K562 (cell line): ENCODE results near the gene IL23A. TPM values are rescaled to one million over a fixed set of nuclear protein-coding genes. Genes with fewer than 3 reads are reported as not detected.

Source experiments
- ATF3 ChIP-seq, 2 experiments: fragments of 450-650 bp in 1 of 2; sonication (generic) in 1 of 2; formaldehyde crosslinking in 1 of 2; IDR thresholded peaks in 1 of 2; conservative IDR thresholded peaks in 1 of 2; 2 replicates each; pipeline versions ENCODE4 v1.6.1 to v1.8.1; 2016 to 2023; ENCODE audit warnings: mild to moderate bottlenecking in 2 of 2, moderate library complexity in 2 of 2, inconsistent platforms in 1 of 2, missing genetic modification reagents in 1 of 2
- BRD9 ChIP-seq: fragments of 450-650 bp; IDR thresholded peaks from 2 replicates; pipeline ENCODE4 v1.6.1; 2018; ENCODE audit warnings: low read depth; ENCODE audit not compliant: partially characterized antibody
- CREB3 ChIP-seq: fragments of 450-650 bp; conservative IDR thresholded peaks from 2 replicates; pipeline ENCODE4 v1.6.1; 2016; ENCODE audit warnings: missing genetic modification characterization, low read depth, mild to moderate bottlenecking, missing compliant biosample characterization, moderate library complexity
- EP300 ChIP-seq: IDR thresholded peaks from 2 replicates; pipeline ENCODE4 v1.6.1; 2012; ENCODE audit warnings: low read length, improper control_type of control experiment
- HINFP ChIP-seq: fragments of 450-650 bp; conservative IDR thresholded peaks from 2 replicates; pipeline ENCODE4 v1.6.1; 2016; ENCODE audit warnings: missing genetic modification characterization, low read depth, mild to moderate bottlenecking, control low read depth, missing compliant biosample characterization
- JUN ChIP-seq, 2 experiments: sonication (generic) in 1 of 2; formaldehyde crosslinking in 1 of 2; IDR thresholded peaks; 2 replicates each; pipeline versions ENCODE4 v1.6.1 to v1.8.0; 2012 to 2022; ENCODE audit warnings: borderline replicate concordance in 2 of 2, mild to moderate bottlenecking in 2 of 2, improper control_type of control experiment in 1 of 2, low read depth in 1 of 2, low read length in 1 of 2, missing genetic modification reagents in 1 of 2
- JUNB ChIP-seq: fragments of 450-650 bp; formaldehyde crosslinking; conservative IDR thresholded peaks from 2 replicates; pipeline ENCODE4 v1.4.0; 2020; ENCODE audit warnings: mild to moderate bottlenecking
- MAFG ChIP-seq: fragments of 450-650 bp; conservative IDR thresholded peaks from 2 replicates; pipeline ENCODE4 v1.6.1; 2016; ENCODE audit warnings: missing genetic modification characterization, missing compliant biosample characterization
- MTA2 ChIP-seq: fragments of 450-650 bp; IDR thresholded peaks from 2 replicates; pipeline ENCODE4 v1.6.1; 2016; ENCODE audit warnings: low read depth
- SFPQ ChIP-seq: fragments of 200-400 bp; formaldehyde crosslinking; IDR thresholded peaks from 2 replicates; pipeline ENCODE4 v1.6.1; 2017; ENCODE audit warnings: mild to moderate bottlenecking, low read depth, low read length, moderate library complexity
- TEAD4 ChIP-seq, 2 experiments: sonication (generic) in 1 of 2; formaldehyde crosslinking in 1 of 2; IDR thresholded peaks; 2 replicates each; pipeline versions ENCODE4 v1.6.1 to v1.8.0; 2012 to 2022; ENCODE audit warnings: borderline replicate concordance in 1 of 2, inconsistent platforms in 1 of 2, low read length in 1 of 2, mild to moderate bottlenecking in 1 of 2, missing genetic modification reagents in 1 of 2
- ZBTB7A ChIP-seq: IDR thresholded peaks from 2 replicates; pipeline ENCODE4 v1.6.1; 2011; ENCODE audit warnings: low read depth, mild to moderate bottlenecking, low read length, moderate library complexity, borderline replicate concordance; ENCODE audit not compliant: control insufficient read depth
- ZMIZ1 ChIP-seq, 2 experiments: fragments of 150-350 bp in 1 of 2; IDR thresholded peaks; 2 replicates each; pipeline ENCODE4 v1.6.1; 2012 to 2016; ENCODE audit warnings: low read depth in 2 of 2, low read length in 2 of 2, mild to moderate bottlenecking in 1 of 2, moderate library complexity in 1 of 2
- ZNF217 ChIP-seq: sonication (generic); formaldehyde crosslinking; IDR thresholded peaks from 2 replicates; pipeline ENCODE4 v1.8.0; 2022; ENCODE audit warnings: mild to moderate bottlenecking, missing genetic modification reagents
- ZSCAN29 ChIP-seq: fragments of 450-650 bp; IDR thresholded peaks from 2 replicates; pipeline ENCODE4 v1.6.1; 2017
- polyA plus RNA-seq, 8 experiments: library from polyadenylated mRNA; depleted of rRNA in 4 of 8; stranded (reverse) in 5 of 8; unstranded in 3 of 8; fragments of >200 nt; fragmentation: Nextera tagmentation in 2 of 8; fragmentation: Illumina TruSeq in 1 of 8; extraction: Ambion mirVana in 2 of 8; extraction: Trizol in 1 of 8; gene quantifications; 2 replicates each; pipeline versions ENCODE4 v1.2.1 to v1.2.3, GENCODE V29; 2011 to 2014; ENCODE audit warnings: inconsistent platforms in 1 of 8, missing spikeins in 1 of 8
- total RNA-seq, 7 experiments: library from RNA; depleted of rRNA in 6 of 7; stranded (reverse); fragments of >200 nt in 6 of 7; fragmentation: Illumina TruSeq in 2 of 7; extraction: Trizol in 2 of 7; gene quantifications; 2 replicates each; pipeline versions ENCODE4 v1.2.1 to v1.2.3, GENCODE V29; 2011 to 2021; ENCODE audit warnings: low replicate concordance in 1 of 7

The IL23A gene
- total and polyA plus RNA-seq, 9 of the 15 experiments (the other 6 are each of a cell fraction or from before 2014, with no cell fraction given), result 4.4 to 37.2 (median 9.6) TPM

GRCh38 chr12:56377310-56377988 is 38.8 kb downstream of the IL23A start (continued):
- TF ChIP-seq CREB3 (tag), result peak; percentile 25; the same call in 1 of the 2 replicates
- TF ChIP-seq MAFG (tag), result peak; percentile 92
- TF ChIP-seq ZBTB7A, result peak; percentile 87; the same call in 1 of the 2 replicates
- peak; percentile 83 for TF ChIP-seq TEAD4 (IDR thresholded peaks at IDR 0.05; ENCODE audit: low read length)
- no peak for TF ChIP-seq TEAD4 (CRISPR knock-in tag; IDR thresholded peaks at IDR 0.05; ENCODE audit: borderline replicate concordance)
- 0 out of 2 replicates have a peak, but pooled peaks have one; percentile 3 for TF ChIP-seq HINFP
- no peak for TF ChIP-seq ZNF217 (CRISPR knock-in tag)
- TF ChIP-seq SFPQ, result no peak
- TF ChIP-seq JUN (IDR thresholded peaks at IDR 0.05; ENCODE audit: borderline replicate concordance, low read depth, low read length), result peak; percentile 56; the same call in 1 of the 2 replicates
- no peak for TF ChIP-seq JUN (CRISPR knock-in tag; IDR thresholded peaks at IDR 0.05; ENCODE audit: borderline replicate concordance)
- TF ChIP-seq BRD9, result peak; percentile 90
- TF ChIP-seq ATF3 (IDR thresholded peaks at IDR 0.05), result peak; percentile 78
- TF ChIP-seq ATF3 (CRISPR knock-in tag; conservative IDR thresholded peaks at IDR 0.05), result no peak
- no peak for TF ChIP-seq JUNB (CRISPR knock-in tag)
- peak; percentile 60 for TF ChIP-seq MTA2
- TF ChIP-seq ZMIZ1 (IDR thresholded peaks at IDR 0.05; ENCODE audit: low read depth in 2 of 2, low read length in 2 of 2), result peak in 1 of 2 experiments; percentile 69; a peak in 1 of 4 replicates
- TF ChIP-seq EP300, result peak; percentile 60; the same call in 1 of the 2 replicates
- 0 out of 2 replicates have a peak, but pooled peaks have one; percentile 9 for TF ChIP-seq ZSCAN29
